GM23338 (cell line): ENCODE data around the gene STK4.

Experiments
- POLR2AphosphoS5 ChIP-seq: IDR thresholded peaks from 2 replicates; pipeline ENCODE4 v1.6.1; 2016; ENCODE audit warnings: antibody characterized with exemption, low read depth
- TF ChIP-seq, protein P1 (sequence below), 2 experiments: fragments of 200-600 bp in 1 of 2; sonication (generic) in 1 of 2; conservative IDR thresholded peaks; 2 replicates each; pipeline versions ENCODE4 v1.5.1 to v1.6.1; 2016 to 2017; ENCODE audit warnings: antibody characterized with exemption in 2 of 2, low read depth in 2 of 2, mild to moderate bottlenecking in 2 of 2, moderate library complexity in 1 of 2

DNA sequence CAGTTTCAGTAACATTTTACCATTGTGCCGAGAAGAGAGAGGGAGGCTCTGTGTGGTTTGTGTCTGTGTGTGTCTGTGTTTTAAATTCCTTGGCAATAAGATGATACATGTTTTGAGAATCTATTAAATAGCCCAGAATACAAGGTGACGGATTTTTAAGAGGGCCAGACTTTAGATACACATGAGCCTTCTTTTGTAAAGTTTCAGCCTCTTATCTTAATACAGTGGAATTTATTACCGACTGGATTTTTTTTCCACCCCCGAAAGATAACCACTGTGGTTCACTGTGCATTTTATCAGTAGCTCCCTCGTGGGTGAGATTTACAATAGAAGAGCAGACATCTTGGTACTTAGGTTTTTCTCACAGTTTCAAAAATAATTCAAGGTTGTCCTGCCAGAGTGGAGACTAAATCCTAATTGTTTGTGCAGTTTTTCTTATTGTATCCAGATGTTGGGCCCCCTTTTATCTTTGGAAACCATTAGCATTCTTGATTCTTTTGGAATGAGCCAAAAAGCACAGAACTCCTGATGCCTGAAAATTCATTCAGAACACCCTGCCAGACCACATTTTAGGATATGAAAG, 49.9 kb downstream of the STK4 start:
- TF ChIP-seq, protein P1, sequence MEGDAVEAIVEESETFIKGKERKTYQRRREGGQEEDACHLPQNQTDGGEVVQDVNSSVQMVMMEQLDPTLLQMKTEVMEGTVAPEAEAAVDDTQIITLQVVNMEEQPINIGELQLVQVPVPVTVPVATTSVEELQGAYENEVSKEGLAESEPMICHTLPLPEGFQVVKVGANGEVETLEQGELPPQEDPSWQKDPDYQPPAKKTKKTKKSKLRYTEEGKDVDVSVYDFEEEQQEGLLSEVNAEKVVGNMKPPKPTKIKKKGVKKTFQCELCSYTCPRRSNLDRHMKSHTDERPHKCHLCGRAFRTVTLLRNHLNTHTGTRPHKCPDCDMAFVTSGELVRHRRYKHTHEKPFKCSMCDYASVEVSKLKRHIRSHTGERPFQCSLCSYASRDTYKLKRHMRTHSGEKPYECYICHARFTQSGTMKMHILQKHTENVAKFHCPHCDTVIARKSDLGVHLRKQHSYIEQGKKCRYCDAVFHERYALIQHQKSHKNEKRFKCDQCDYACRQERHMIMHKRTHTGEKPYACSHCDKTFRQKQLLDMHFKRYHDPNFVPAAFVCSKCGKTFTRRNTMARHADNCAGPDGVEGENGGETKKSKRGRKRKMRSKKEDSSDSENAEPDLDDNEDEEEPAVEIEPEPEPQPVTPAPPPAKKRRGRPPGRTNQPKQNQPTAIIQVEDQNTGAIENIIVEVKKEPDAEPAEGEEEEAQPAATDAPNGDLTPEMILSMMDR (conservative IDR thresholded peaks at IDR 0.05; ENCODE audit: low read depth in 2 of 2) = no peak
- no peak for TF ChIP-seq POLR2AphosphoS5
